Inflammatory macrophage (primary cell): ENCODE results near the gene RHD.
"Not testable (repeated sequence)": the region's sequence is repeated elsewhere in the genome, so short reads cannot be mapped to it uniquely, and the experiment has no call there.

Experiments used
- DNase-seq, 2 donors: peaks; one replicate each; pipeline ENCODE4 v3.0.0-alpha.2; 2020 to 2022

The RHD gene

GRCh38 chr1:25356848-25357247, 84.5 kb downstream of the RHD start:
- DNase-seq, result no peak

- DNase-seq, result no peak
Observed at GRCh38 chr1:25360596-25361581, 88.6 kb downstream of the RHD start.

GRCh38 chr1:25361901-25362300, 89.6 kb downstream of the RHD start:
- DNase-seq, result no peak

- DNase-seq, result not testable (repeated sequence)
Observed at GRCh38 chr1:25362634-25363559, 90.6 kb downstream of the RHD start.

- peak in 1 of 2 donors; percentile 29 for DNase-seq
Observed at GRCh38 chr1:25369241-25369640, 96.9 kb downstream of the RHD start.

GRCh38 chr1:25369691-25370271, 97.5 kb downstream of the RHD start:
- DNase-seq, result peak; percentile 45 to 63

- DNase-seq, result not testable (repeated sequence)
Observed at GRCh38 chr1:25371757-25372156, 99.4 kb downstream of the RHD start.

- DNase-seq, result not testable (repeated sequence)
Observed at GRCh38 chr1:25378367-25378766, 106.1 kb downstream of the RHD start.
